Activated CD4-positive, CD25-positive, alpha-beta regulatory T cell treated with anti-CD3 and anti-CD28 coated beads, Interleukin-2, amount 50 U/mL, for 16 hours (primary cell): Measurements from ENCODE around the gene DRG2.

Source experiments
- DNase-seq: peaks from one replicate; pipeline ENCODE4 v3.0.0-alpha.2; 2020; ENCODE audit warnings: low read depth, low spot score

DRG2 gene

GRCh38 chr17:18076936-18077335, 10.8 kb upstream of the DRG2 start:
- DNase-seq, result no peak

DNA sequence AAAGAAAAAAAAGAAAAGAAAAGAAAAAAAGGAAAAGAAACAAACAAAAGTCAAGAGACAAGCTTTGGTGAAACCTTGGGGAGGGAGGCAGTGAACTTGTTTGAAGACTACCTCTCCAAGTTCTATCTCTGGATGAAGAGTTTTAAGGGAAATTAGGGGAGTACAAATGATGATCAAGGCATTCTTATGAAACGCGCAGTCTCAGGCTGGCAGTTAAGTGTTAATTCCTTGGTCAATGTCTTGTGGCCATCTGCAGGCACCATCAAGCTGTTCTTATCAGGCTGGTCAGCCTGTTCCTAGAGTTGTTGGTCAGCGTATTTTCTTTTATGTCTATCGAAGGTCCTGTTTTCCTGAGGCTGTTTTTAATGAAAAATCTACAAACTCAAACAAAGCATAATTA, 8.2 kb upstream of the DRG2 start:
- DNase-seq, result no peak

- DNase-seq, result no peak
These were observed 3.5 kb upstream of the DRG2 start for GRCh38 chr17:18084256-18084655.

DNA sequence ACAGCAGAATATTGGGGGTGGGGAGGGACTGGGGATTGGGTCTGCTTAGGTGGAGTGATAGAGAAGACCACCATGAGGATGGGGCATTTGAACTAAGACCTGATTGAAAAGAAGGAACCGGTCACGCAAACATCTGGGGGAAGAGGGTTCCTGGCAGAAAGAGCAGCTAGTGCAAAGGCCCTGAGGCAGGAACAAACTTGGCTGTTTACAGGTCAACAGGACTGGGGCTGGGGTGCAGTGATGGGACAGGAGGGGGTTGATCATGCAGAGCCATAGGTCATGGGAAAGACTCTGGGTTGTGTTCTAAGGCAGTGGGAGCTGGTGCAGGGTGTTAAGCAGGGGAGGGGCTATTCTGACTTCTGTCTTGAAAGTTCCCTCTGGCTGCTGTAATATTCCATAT, 1.9 kb downstream of the DRG2 start:
- DNase-seq, result no peak

- no peak for DNase-seq
These were observed 6.1 kb downstream of the DRG2 start for GRCh38 chr17:18093616-18094408.

- DNase-seq, result no peak
These were observed 6.7 kb downstream of the DRG2 start for GRCh38 chr17:18094409-18094807.

DNA sequence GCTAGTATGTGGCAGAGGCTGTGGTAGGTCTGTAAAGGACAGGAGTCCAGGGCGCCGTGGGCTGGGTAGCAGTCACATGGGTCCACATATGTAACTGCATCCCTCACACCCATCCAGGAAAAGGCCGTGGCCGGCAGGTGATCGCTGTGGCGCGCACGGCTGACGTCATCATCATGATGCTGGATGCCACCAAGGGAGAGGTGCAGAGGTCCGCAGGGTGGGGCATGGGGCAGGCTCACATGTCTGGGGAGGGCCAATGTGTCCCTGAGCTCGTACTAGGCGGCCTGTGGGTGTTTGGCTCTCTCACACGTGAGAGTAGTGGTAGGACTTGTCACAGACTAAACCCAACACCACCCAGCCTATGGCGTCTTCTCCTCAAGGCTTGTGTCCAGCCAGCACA, 11.8 kb downstream of the DRG2 start:
- no peak for DNase-seq

GRCh38 chr17:18100616-18101015, 12.9 kb downstream of the DRG2 start:
- no peak for DNase-seq

GRCh38 chr17:18101828-18102227, 14.1 kb downstream of the DRG2 start:
- DNase-seq, result no peak

DNA sequence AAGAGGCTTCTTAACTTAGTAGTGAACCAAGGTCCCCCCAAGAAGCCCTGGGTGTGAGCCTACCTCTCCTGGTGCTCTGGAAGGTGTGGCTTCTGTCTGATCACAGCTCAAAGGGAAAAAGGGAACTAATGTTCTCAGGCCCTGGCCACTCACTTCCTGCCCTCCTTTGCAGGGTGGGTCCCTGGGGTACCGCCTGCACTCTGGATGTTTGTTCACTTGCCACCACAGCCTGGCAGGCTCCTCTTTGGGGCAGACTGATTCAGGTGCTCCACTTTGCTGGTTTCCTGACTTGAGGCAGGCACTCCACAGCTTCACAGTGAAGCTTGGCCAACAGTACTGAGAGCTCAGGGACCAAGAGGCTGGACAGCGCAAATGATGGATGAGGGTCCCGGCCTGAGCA, 14.9 kb downstream of the DRG2 start:
- DNase-seq, result no peak

GRCh38 chr17:18105027-18105426, 17.3 kb downstream of the DRG2 start:
- DNase-seq, result no peak

- DNase-seq, result no peak
These were observed 17.8 kb downstream of the DRG2 start for GRCh38 chr17:18105595-18105994.

GRCh38 chr17:18106211-18106610, 18.5 kb downstream of the DRG2 start:
- DNase-seq, result no peak

GRCh38 chr17:18107061-18107790, 19.5 kb downstream of the DRG2 start:
- no peak for DNase-seq

DNA sequence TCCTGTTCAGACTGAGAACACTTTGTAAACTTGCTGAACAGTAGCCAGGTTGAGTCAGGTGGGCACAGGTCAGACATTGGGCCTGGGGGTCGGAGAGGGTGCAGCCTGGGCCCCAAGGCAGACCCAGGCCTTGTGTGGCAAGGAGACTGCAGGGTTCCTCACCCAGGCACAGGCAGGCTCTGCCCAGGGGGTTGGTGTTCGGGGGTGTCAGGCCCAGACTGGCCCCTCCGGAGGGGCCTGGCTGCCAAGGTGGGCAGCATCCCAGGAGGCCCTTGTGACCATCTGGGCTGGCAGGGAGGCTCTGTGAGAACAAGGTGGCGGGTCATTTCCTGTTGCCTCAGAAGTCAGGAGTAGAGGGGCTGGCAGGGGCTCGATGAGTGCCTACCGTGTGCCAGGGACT, 20.2 kb downstream of the DRG2 start:
- DNase-seq, result no peak

DNA sequence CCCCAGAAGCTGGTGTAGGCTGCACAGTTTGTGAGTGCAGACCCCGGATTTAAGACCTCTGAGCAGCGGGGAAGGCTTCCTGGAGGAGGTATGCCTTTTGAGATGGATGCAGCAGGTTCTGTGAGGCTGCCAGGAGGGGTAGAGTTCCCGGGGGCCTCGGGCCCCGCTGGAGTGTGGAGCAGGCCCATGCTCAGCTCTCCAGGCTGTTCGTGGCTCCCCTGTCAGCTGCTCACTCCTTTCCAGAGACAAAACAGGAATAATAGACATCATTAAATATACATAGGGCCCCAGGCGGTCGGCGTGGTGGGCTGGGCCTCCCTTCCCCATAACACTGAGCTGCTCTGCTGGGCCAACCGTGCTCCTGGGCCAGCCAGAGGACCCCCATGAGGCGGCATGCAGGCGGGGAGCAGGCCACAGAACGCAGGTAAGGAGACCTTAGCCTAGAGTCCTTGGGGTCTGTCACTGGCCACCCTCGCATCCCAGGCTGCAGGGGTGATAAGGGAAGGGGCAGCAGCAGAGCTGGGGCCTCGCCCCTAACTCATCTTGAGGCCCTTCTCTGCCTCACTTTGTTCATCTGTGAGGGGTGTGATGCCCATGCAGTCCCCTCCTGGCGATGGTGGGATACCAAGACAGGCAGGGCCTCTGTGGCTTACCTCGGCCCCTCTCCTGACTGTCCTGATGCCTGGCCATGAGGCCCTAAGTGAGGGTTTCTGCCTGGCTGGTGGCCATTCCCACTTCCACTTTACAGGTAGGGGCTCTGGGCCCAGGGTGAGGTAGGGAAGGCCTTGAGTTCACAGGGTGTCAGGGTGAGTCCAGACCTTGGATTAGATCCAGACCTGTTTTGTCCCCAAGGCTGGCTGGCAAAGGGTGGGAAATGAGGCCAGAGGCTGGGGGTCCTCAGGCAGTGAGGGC, 20.9 kb downstream of the DRG2 start, which contains the start of gene MYO15A:
Gene MYO15A (plus strand): TSS at position 356 of the 912 bp plus-strand sequence. CDS start 10,045 bp downstream, outside the sequence.
- DNase-seq, result no peak

DNA sequence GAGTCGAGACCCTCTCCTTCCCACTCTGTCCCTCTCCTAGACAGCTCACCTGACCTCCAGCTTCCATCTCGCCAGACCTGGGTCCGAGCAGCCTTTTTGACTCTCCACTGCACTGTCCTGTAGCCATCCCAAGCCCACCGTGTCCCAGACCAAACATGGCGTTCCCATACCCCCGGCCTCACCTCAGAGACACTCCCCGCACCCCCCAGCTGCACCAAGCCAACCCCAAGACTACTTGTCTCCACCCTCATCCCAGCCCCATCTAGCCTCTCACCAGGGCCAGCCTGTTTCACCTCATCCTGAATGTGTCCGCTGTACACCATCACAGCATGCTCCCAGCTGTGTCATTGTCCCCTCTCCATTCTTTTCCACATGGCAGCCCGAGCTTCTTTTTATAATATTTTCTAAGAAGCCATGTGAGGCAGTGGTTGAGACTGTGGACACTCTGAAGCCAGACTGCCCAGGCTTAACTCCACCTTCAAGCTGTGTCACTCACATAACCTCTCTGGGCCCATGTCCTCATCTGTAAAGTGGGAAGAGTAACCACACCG, 22.3 kb downstream of the DRG2 start:
- no peak for DNase-seq

- DNase-seq, result no peak
These were observed 22.9 kb downstream of the DRG2 start for GRCh38 chr17:18110636-18111145.

- no peak for DNase-seq
These were observed 23.7 kb downstream of the DRG2 start for GRCh38 chr17:18111330-18111971.

GRCh38 chr17:18115517-18115916, 27.8 kb downstream of the DRG2 start:
- no peak for DNase-seq

- DNase-seq, result no peak
These were observed 28.3 kb downstream of the DRG2 start for GRCh38 chr17:18116078-18116477.
